ENCODE results near the gene PSMC6. TPM values are rescaled to one million over a fixed set of nuclear protein-coding genes. Genes with fewer than 3 reads are reported as not detected.
"Not testable (repeated sequence)": the region's sequence is repeated elsewhere in the genome, so short reads cannot be mapped to it uniquely, and the experiment has no call there.

The PSMC6 gene
- total RNA-seq, 1 donor from 2014 or later: 61.5 TPM

- no peaks in the 10 kb centered on the region for H3K9me3 ChIP-seq
- H3K36me3 ChIP-seq: peaks cover 99% of the 10 kb centered on the region
- ATAC-seq: no peak
- H3K27ac ChIP-seq: no peak overlapping the region
- no peak overlapping the region for H3K4me3 ChIP-seq
- H3K4me1 ChIP-seq: no peaks in the 10 kb centered on the region
- no peaks in the 10 kb centered on the region for H3K27me3 ChIP-seq
- DNase-seq: no peak
- intact Hi-C loops (cut with DNase I): no loop called here
- TF ChIP-seq CTCF (IDR thresholded peaks at IDR 0.05): no peak
These were observed 16.7 kb downstream of the PSMC6 start for GRCh38 chr14:52723514-52724359.

GRCh38 chr14:52724360-52724644, 17.3 kb downstream of the PSMC6 start:
- ATAC-seq (no peak), DNase-seq (no peak)
- Histone ChIP-seq H3K4me1 (no peaks in the 10 kb centered on the region), H3K9me3 (no peaks in the 10 kb centered on the region), H3K4me3 (no peak overlapping the region), H3K36me3 (peaks cover 94% of the 10 kb centered on the region), H3K27me3 (no peaks in the 10 kb centered on the region), H3K27ac (no peak overlapping the region)
- intact Hi-C loops (cut with DNase I): no loop called here
- TF ChIP-seq CTCF (IDR thresholded peaks at IDR 0.05): no peak

- intact Hi-C loops (cut with DNase I); H3K27me3 ChIP-seq; H3K9me3 ChIP-seq; H3K4me1 ChIP-seq; DNase-seq; H3K27ac ChIP-seq; H3K4me3 ChIP-seq; ATAC-seq: not testable (repeated sequence)
- peaks cover 62% of the 10 kb centered on the region for H3K36me3 ChIP-seq
These were observed 20.5 kb downstream of the PSMC6 start for GRCh38 chr14:52727509-52727908.

GRCh38 chr14:52729035-52729434, 22.0 kb downstream of the PSMC6 start:
- H3K4me3 ChIP-seq; DNase-seq; H3K27ac ChIP-seq; H3K27me3 ChIP-seq; intact Hi-C loops (cut with DNase I); ATAC-seq; H3K9me3 ChIP-seq; H3K4me1 ChIP-seq: not testable (repeated sequence)
- peaks cover 57% of the 10 kb centered on the region for H3K36me3 ChIP-seq

- no peak for TF ChIP-seq CTCF (IDR thresholded peaks at IDR 0.05)
- no peak for ATAC-seq
- Histone ChIP-seq H3K4me1 (peaks cover 7% of the 10 kb centered on the region), H3K9me3 (no peaks in the 10 kb centered on the region), H3K27ac (peak overlapping the region; percentile 14), H3K27me3 (no peaks in the 10 kb centered on the region), H3K36me3 (peaks cover 51% of the 10 kb centered on the region), H3K4me3 (peak overlapping the region; percentile 75)
- intact Hi-C loops (cut with DNase I): no loop called here
- DNase-seq: no peak
These were observed 22.6 kb downstream of the PSMC6 start for GRCh38 chr14:52729585-52729924.

GRCh38 chr14:52729925-52730708, 23.1 kb downstream of the PSMC6 start, which contains the start of gene STYX:
Gene STYX, plus strand, starts transcription at chr14:52730166. Its CDS starts 309 bp downstream, at chr14:52730475.
- DNase-seq (peak; percentile 100), ATAC-seq (peak; percentile 100)
- intact Hi-C loops (cut with DNase I): no loop called here

More at GRCh38 chr14:52729925-52730708, 23.1 kb downstream of the PSMC6 start, which contains the start of gene STYX:
- Histone ChIP-seq H3K4me1 (peaks cover 7% of the 10 kb centered on the region), H3K27ac (peak within 1 kb of the TSS; percentile 89), H3K9me3 (no peaks in the 10 kb centered on the region), H3K36me3 (peaks cover 46% of the 10 kb centered on the region), H3K27me3 (no peaks in the 10 kb centered on the region), H3K4me3 (peak within 1 kb of the TSS; percentile 75)
- peak; percentile 17 for TF ChIP-seq CTCF (IDR thresholded peaks at IDR 0.05)
